ENCODE data around the gene ZDHHC22.

ZDHHC22 gene

GRCh38 chr14:77123381-77124325, 17.9 kb downstream of the ZDHHC22 start:
- CTCF ChIA-PET = interaction anchor here (0.8 to 3.2 kb wide), 15 partner anchors 9 to 248 kb away, joined by 3 to 18 read pairs (median 5); partner anchors contain the start of gene ZDHHC22
- POLR2A ChIA-PET = no interaction called here
- no peak overlapping the region for H3K4me3 ChIP-seq (ENCODE audit: control insufficient read depth in 1 of 7, extremely low read depth in 1 of 7, insufficient read depth in 4 of 7, low read depth in 2 of 7, low read length in 6 of 7)
- peaks cover 0 to 20% (median 15%) of the 10 kb centered on the region in 4 experiments for H3K4me1 ChIP-seq (ENCODE audit: control extremely low read depth in 1 of 4, control insufficient read depth in 4 of 4, insufficient read depth in 4 of 4, low read length in 3 of 4)
- peak in 1 of 3 donors; percentile 36 for DNase-seq
- H3K27ac ChIP-seq (ENCODE audit: insufficient read depth in 1 of 2, low read depth in 1 of 2, low read length in 2 of 2, poor library complexity in 1 of 2, severe bottlenecking in 2 of 2) = no peak overlapping the region
- H3K9me3 ChIP-seq (ENCODE audit: control extremely low read depth in 1 of 5, control insufficient read depth in 4 of 5, insufficient read depth in 2 of 5, low read depth in 1 of 5, low read length in 4 of 5) = no peaks in the 10 kb centered on the region
- H3K27me3 ChIP-seq (replicated peaks in 2 of 5; ENCODE audit: control insufficient read depth in 4 of 5, insufficient read depth in 5 of 5, low read length in 4 of 5) = peaks cover 0 to 60% (median 35%) of the 10 kb centered on the region in 5 experiments
- peaks cover 0 to 5% (median 3%) of the 10 kb centered on the region in 4 experiments for H3K36me3 ChIP-seq (ENCODE audit: control insufficient read depth in 4 of 4, insufficient read depth in 4 of 4, low read length in 3 of 4)
- WGBS (ENCODE audit: insufficient coverage) = 76% methylated on average over 9 of the region's 9 CpGs

- POLR2A ChIA-PET = no interaction called here
These were observed 19.0 kb downstream of the ZDHHC22 start for GRCh38 chr14:77122526-77123125.

GRCh38 chr14:77120771-77121743, 20.5 kb downstream of the ZDHHC22 start:
- H3K27me3 ChIP-seq (replicated peaks in 2 of 5; ENCODE audit: control insufficient read depth in 4 of 5, insufficient read depth in 5 of 5, low read length in 4 of 5) = peaks cover 0 to 34% (median 18%) of the 10 kb centered on the region in 5 experiments
- H3K4me1 ChIP-seq (ENCODE audit: control extremely low read depth in 1 of 4, control insufficient read depth in 4 of 4, insufficient read depth in 4 of 4, low read length in 3 of 4) = peaks cover 0 to 20% (median 15%) of the 10 kb centered on the region in 4 experiments
- POLR2A ChIA-PET = no interaction called here
- no peak overlapping the region for H3K4me3 ChIP-seq (ENCODE audit: control insufficient read depth in 1 of 7, extremely low read depth in 1 of 7, insufficient read depth in 4 of 7, low read depth in 2 of 7, low read length in 6 of 7)
- CTCF ChIA-PET = interaction anchor here (0.6 to 2.8 kb wide), 3 partner anchors 13 to 51 kb away, joined by 3 to 12 read pairs (median 3); no protein-coding TSS in a partner anchor
- DNase-seq = peak in 1 of 3 donors; percentile 44
- H3K36me3 ChIP-seq (ENCODE audit: control insufficient read depth in 4 of 4, insufficient read depth in 4 of 4, low read length in 3 of 4) = peaks cover 3 to 12% (median 6%) of the 10 kb centered on the region in 4 experiments
- WGBS (ENCODE audit: insufficient coverage) = 91% methylated on average over 7 of the region's 9 CpGs
- no peak overlapping the region for H3K27ac ChIP-seq (ENCODE audit: insufficient read depth in 1 of 2, low read depth in 1 of 2, low read length in 2 of 2, poor library complexity in 1 of 2, severe bottlenecking in 2 of 2)
- H3K9me3 ChIP-seq (ENCODE audit: control extremely low read depth in 1 of 5, control insufficient read depth in 4 of 5, insufficient read depth in 2 of 5, low read depth in 1 of 5, low read length in 4 of 5) = no peaks in the 10 kb centered on the region

More at GRCh38 chr14:77122526-77123125, 19.0 kb downstream of the ZDHHC22 start:
- no peak for DNase-seq
- Histone ChIP-seq H3K4me1 (ENCODE audit: control extremely low read depth in 1 of 4, control insufficient read depth in 4 of 4, insufficient read depth in 4 of 4, low read length in 3 of 4) (peaks cover 0 to 20% (median 15%) of the 10 kb centered on the region in 4 experiments), H3K9me3 (ENCODE audit: control extremely low read depth in 1 of 5, control insufficient read depth in 4 of 5, insufficient read depth in 2 of 5, low read depth in 1 of 5, low read length in 4 of 5) (no peaks in the 10 kb centered on the region), H3K27ac (ENCODE audit: insufficient read depth in 1 of 2, low read depth in 1 of 2, low read length in 2 of 2, poor library complexity in 1 of 2, severe bottlenecking in 2 of 2) (no peak overlapping the region), H3K4me3 (ENCODE audit: control insufficient read depth in 1 of 7, extremely low read depth in 1 of 7, insufficient read depth in 4 of 7, low read depth in 2 of 7, low read length in 6 of 7) (no peak overlapping the region), H3K36me3 (ENCODE audit: control insufficient read depth in 4 of 4, insufficient read depth in 4 of 4, low read length in 3 of 4) (peaks cover 0 to 7% (median 4%) of the 10 kb centered on the region in 4 experiments), H3K27me3 (replicated peaks in 2 of 5; ENCODE audit: control insufficient read depth in 4 of 5, insufficient read depth in 5 of 5, low read length in 4 of 5) (peaks cover 0 to 50% (median 29%) of the 10 kb centered on the region in 5 experiments)
- CTCF ChIA-PET = interaction anchor here (1.4 to 3.2 kb wide), 10 partner anchors 8 to 247 kb away, joined by 3 to 18 read pairs (median 8); no protein-coding TSS in a partner anchor
- WGBS (ENCODE audit: insufficient coverage) = 100% methylated on average over 2 of the region's 6 CpGs

GRCh38 chr14:77119851-77120250, 21.7 kb downstream of the ZDHHC22 start:
- H3K4me1 ChIP-seq (ENCODE audit: control extremely low read depth in 1 of 4, control insufficient read depth in 4 of 4, insufficient read depth in 4 of 4, low read length in 3 of 4) = peaks cover 0 to 10% (median 6%) of the 10 kb centered on the region in 4 experiments
- POLR2A ChIA-PET = no interaction called here
- no peak for DNase-seq
- CTCF ChIA-PET = interaction anchor here (0.6 to 2.8 kb wide), 2 partner anchors 14 to 51 kb away, joined by 3 to 12 read pairs; no protein-coding TSS in a partner anchor
- no peak overlapping the region for H3K4me3 ChIP-seq (ENCODE audit: control insufficient read depth in 1 of 7, extremely low read depth in 1 of 7, insufficient read depth in 4 of 7, low read depth in 2 of 7, low read length in 6 of 7)
- 98% methylated on average over 7 of the region's 7 CpGs for WGBS (ENCODE audit: insufficient coverage)
- H3K36me3 ChIP-seq (ENCODE audit: control insufficient read depth in 4 of 4, insufficient read depth in 4 of 4, low read length in 3 of 4) = peaks cover 3 to 12% (median 8%) of the 10 kb centered on the region in 4 experiments
- no peaks in the 10 kb centered on the region for H3K9me3 ChIP-seq (ENCODE audit: control extremely low read depth in 1 of 5, control insufficient read depth in 4 of 5, insufficient read depth in 2 of 5, low read depth in 1 of 5, low read length in 4 of 5)
- H3K27me3 ChIP-seq (replicated peaks in 2 of 5; ENCODE audit: control insufficient read depth in 4 of 5, insufficient read depth in 5 of 5, low read length in 4 of 5) = peaks cover 0 to 22% (median 8%) of the 10 kb centered on the region in 5 experiments
- no peak overlapping the region for H3K27ac ChIP-seq (ENCODE audit: insufficient read depth in 1 of 2, low read depth in 1 of 2, low read length in 2 of 2, poor library complexity in 1 of 2, severe bottlenecking in 2 of 2)

GRCh38 chr14:77116172-77116817, 25.3 kb downstream of the ZDHHC22 start:
- ChIA-PET CTCF (interaction anchor here (1.0 to 4.3 kb wide), 4 partner anchors 7 to 241 kb away, joined by 3 to 18 read pairs (median 4); no protein-coding TSS in a partner anchor), POLR2A (interaction anchor here (0.6 to 1.7 kb wide), 2 partner anchors 18 to 437 kb away, joined by 3 to 8 read pairs; partner anchors contain the start of gene CIPC)
- H3K36me3 ChIP-seq (ENCODE audit: control insufficient read depth in 4 of 4, insufficient read depth in 4 of 4, low read length in 3 of 4) = peaks cover 6 to 32% (median 25%) of the 10 kb centered on the region in 4 experiments
- H3K27ac ChIP-seq (ENCODE audit: insufficient read depth in 1 of 2, low read depth in 1 of 2, low read length in 2 of 2, poor library complexity in 1 of 2, severe bottlenecking in 2 of 2) = no peak overlapping the region
- DNase-seq = no peak
- WGBS (ENCODE audit: insufficient coverage) = 95% methylated on average over 2 of the region's 2 CpGs
- H3K9me3 ChIP-seq (ENCODE audit: control extremely low read depth in 1 of 5, control insufficient read depth in 4 of 5, insufficient read depth in 2 of 5, low read depth in 1 of 5, low read length in 4 of 5) = no peaks in the 10 kb centered on the region
- H3K4me3 ChIP-seq (ENCODE audit: control insufficient read depth in 1 of 7, extremely low read depth in 1 of 7, insufficient read depth in 4 of 7, low read depth in 2 of 7, low read length in 6 of 7) = no peak overlapping the region
- no peaks in the 10 kb centered on the region for H3K27me3 ChIP-seq (replicated peaks in 2 of 5; ENCODE audit: control insufficient read depth in 4 of 5, insufficient read depth in 5 of 5, low read length in 4 of 5)
- peaks cover 0 to 4% (median 0%) of the 10 kb centered on the region in 4 experiments for H3K4me1 ChIP-seq (ENCODE audit: control extremely low read depth in 1 of 4, control insufficient read depth in 4 of 4, insufficient read depth in 4 of 4, low read length in 3 of 4)

GRCh38 chr14:77114609-77115008, 27.0 kb downstream of the ZDHHC22 start:
- no peak overlapping the region for H3K4me3 ChIP-seq (ENCODE audit: control insufficient read depth in 1 of 7, extremely low read depth in 1 of 7, insufficient read depth in 4 of 7, low read depth in 2 of 7, low read length in 6 of 7)
- DNase-seq = no peak
- H3K4me1 ChIP-seq (ENCODE audit: control extremely low read depth in 1 of 4, control insufficient read depth in 4 of 4, insufficient read depth in 4 of 4, low read length in 3 of 4) = no peaks in the 10 kb centered on the region
- CTCF ChIA-PET = interaction anchor here (4.3 kb wide), 1 partner anchor 9 kb away, joined by 18 read pairs; no protein-coding TSS in a partner anchor
- no peak overlapping the region for H3K27ac ChIP-seq (ENCODE audit: insufficient read depth in 1 of 2, low read depth in 1 of 2, low read length in 2 of 2, poor library complexity in 1 of 2, severe bottlenecking in 2 of 2)
- no peaks in the 10 kb centered on the region for H3K9me3 ChIP-seq (ENCODE audit: control extremely low read depth in 1 of 5, control insufficient read depth in 4 of 5, insufficient read depth in 2 of 5, low read depth in 1 of 5, low read length in 4 of 5)
- no peaks in the 10 kb centered on the region for H3K27me3 ChIP-seq (replicated peaks in 2 of 5; ENCODE audit: control insufficient read depth in 4 of 5, insufficient read depth in 5 of 5, low read length in 4 of 5)
- POLR2A ChIA-PET = no interaction called here
- 94% methylated on average over 3 of the region's 4 CpGs for WGBS (ENCODE audit: insufficient coverage)
- H3K36me3 ChIP-seq (ENCODE audit: control insufficient read depth in 4 of 4, insufficient read depth in 4 of 4, low read length in 3 of 4) = peaks cover 8 to 42% (median 33%) of the 10 kb centered on the region in 4 experiments
